K562 (cell line): Measurements from ENCODE around the gene CMTM1. TPM values are rescaled to one million over a fixed set of nuclear protein-coding genes. Genes with fewer than 3 reads are reported as not detected.
A peak's percentile ranks its signal among the peaks of the same experiment; 100 is the strongest.

Experiments used
- BRD9 ChIP-seq: fragments of 450-650 bp; IDR thresholded peaks from 2 replicates; pipeline ENCODE4 v1.6.1; 2018; ENCODE audit warnings: low read depth; ENCODE audit not compliant: partially characterized antibody
- XRCC3 ChIP-seq: fragments of 450-650 bp; IDR thresholded peaks from 2 replicates; pipeline ENCODE4 v1.6.1; 2017; ENCODE audit warnings: mild to moderate bottlenecking, moderate library complexity
- polyA plus RNA-seq, 8 experiments: library from polyadenylated mRNA; depleted of rRNA in 4 of 8; stranded (reverse) in 5 of 8; unstranded in 3 of 8; fragments of >200 nt; fragmentation: Nextera tagmentation in 2 of 8; fragmentation: Illumina TruSeq in 1 of 8; extraction: Ambion mirVana in 2 of 8; extraction: Trizol in 1 of 8; gene quantifications; 2 replicates each; pipeline versions ENCODE4 v1.2.1 to v1.2.3, GENCODE V29; 2011 to 2014; ENCODE audit warnings: inconsistent platforms in 1 of 8, missing spikeins in 1 of 8
- total RNA-seq, 7 experiments: library from RNA; depleted of rRNA in 6 of 7; stranded (reverse); fragments of >200 nt in 6 of 7; fragmentation: Illumina TruSeq in 2 of 7; extraction: Trizol in 2 of 7; gene quantifications; 2 replicates each; pipeline versions ENCODE4 v1.2.1 to v1.2.3, GENCODE V29; 2011 to 2021; ENCODE audit warnings: low replicate concordance in 1 of 7
- TF ChIP-seq, protein P1 (sequence below), 2 experiments: fragments of 150-350 bp in 1 of 2; IDR thresholded peaks; 2 replicates each; pipeline ENCODE4 v1.6.1; 2012 to 2016; ENCODE audit warnings: low read depth in 2 of 2, low read length in 2 of 2, mild to moderate bottlenecking in 1 of 2, moderate library complexity in 1 of 2
- TF ChIP-seq, protein P2 (sequence below): fragments of 450-650 bp; IDR thresholded peaks from 2 replicates; pipeline ENCODE4 v1.6.1; 2016
- TF ChIP-seq, protein P3 (sequence below): sonication (generic); formaldehyde crosslinking; IDR thresholded peaks from 2 replicates; pipeline ENCODE4 v1.9.0; 2022; ENCODE audit warnings: mild to moderate bottlenecking, missing genetic modification reagents
- TF ChIP-seq, protein P4 (sequence below): fragments of 200-800 bp; sonication (Bioruptor generic); IDR thresholded peaks from 2 replicates; pipeline ENCODE4 v1.6.1; 2017; ENCODE audit warnings: missing genetic modification characterization, missing compliant biosample characterization

Gene CMTM1
- total and polyA plus RNA-seq, 9 of the 15 experiments (the other 6 are each of a cell fraction or from before 2014, with no cell fraction given), result 0.25 to 2.6 (median 1.1) TPM; not detected in 2

DNA sequence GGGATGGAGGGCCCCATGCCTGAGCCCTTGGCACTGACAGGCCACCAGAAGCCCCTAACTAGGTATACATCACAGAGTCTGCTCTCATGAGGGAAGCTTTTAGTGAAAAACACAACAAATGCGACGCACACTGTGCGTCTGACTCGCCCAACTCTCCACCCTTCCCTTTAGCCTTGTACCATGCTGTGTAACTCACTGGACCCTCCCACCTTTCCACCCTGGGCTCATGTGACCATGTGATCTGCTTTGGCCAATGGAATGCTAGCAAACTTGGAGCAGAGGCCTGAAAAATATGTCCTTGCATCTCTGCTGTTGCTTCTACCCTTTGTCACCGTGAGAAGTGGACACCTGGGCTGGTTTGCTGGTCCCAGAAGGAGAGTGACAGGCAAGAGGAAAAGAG lies 37.9 kb upstream of the CMTM1 start (continued):
- TF ChIP-seq, protein P1, sequence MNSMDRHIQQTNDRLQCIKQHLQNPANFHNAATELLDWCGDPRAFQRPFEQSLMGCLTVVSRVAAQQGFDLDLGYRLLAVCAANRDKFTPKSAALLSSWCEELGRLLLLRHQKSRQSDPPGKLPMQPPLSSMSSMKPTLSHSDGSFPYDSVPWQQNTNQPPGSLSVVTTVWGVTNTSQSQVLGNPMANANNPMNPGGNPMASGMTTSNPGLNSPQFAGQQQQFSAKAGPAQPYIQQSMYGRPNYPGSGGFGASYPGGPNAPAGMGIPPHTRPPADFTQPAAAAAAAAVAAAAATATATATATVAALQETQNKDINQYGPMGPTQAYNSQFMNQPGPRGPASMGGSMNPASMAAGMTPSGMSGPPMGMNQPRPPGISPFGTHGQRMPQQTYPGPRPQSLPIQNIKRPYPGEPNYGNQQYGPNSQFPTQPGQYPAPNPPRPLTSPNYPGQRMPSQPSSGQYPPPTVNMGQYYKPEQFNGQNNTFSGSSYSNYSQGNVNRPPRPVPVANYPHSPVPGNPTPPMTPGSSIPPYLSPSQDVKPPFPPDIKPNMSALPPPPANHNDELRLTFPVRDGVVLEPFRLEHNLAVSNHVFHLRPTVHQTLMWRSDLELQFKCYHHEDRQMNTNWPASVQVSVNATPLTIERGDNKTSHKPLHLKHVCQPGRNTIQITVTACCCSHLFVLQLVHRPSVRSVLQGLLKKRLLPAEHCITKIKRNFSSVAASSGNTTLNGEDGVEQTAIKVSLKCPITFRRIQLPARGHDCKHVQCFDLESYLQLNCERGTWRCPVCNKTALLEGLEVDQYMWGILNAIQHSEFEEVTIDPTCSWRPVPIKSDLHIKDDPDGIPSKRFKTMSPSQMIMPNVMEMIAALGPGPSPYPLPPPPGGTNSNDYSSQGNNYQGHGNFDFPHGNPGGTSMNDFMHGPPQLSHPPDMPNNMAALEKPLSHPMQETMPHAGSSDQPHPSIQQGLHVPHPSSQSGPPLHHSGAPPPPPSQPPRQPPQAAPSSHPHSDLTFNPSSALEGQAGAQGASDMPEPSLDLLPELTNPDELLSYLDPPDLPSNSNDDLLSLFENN (IDR thresholded peaks at IDR 0.05; ENCODE audit: low read depth in 2 of 2, low read length in 2 of 2), result no peak
- TF ChIP-seq, protein P2, sequence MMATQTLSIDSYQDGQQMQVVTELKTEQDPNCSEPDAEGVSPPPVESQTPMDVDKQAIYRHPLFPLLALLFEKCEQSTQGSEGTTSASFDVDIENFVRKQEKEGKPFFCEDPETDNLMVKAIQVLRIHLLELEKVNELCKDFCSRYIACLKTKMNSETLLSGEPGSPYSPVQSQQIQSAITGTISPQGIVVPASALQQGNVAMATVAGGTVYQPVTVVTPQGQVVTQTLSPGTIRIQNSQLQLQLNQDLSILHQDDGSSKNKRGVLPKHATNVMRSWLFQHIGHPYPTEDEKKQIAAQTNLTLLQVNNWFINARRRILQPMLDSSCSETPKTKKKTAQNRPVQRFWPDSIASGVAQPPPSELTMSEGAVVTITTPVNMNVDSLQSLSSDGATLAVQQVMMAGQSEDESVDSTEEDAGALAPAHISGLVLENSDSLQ, result no peak
- TF ChIP-seq BRD9 (no peak), XRCC3 (no peak)
- TF ChIP-seq, protein P3, sequence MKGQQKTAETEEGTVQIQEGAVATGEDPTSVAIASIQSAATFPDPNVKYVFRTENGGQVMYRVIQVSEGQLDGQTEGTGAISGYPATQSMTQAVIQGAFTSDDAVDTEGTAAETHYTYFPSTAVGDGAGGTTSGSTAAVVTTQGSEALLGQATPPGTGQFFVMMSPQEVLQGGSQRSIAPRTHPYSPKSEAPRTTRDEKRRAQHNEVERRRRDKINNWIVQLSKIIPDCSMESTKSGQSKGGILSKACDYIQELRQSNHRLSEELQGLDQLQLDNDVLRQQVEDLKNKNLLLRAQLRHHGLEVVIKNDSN (CRISPR knock-in tag), result peak; percentile 61
- TF ChIP-seq, protein P4, sequence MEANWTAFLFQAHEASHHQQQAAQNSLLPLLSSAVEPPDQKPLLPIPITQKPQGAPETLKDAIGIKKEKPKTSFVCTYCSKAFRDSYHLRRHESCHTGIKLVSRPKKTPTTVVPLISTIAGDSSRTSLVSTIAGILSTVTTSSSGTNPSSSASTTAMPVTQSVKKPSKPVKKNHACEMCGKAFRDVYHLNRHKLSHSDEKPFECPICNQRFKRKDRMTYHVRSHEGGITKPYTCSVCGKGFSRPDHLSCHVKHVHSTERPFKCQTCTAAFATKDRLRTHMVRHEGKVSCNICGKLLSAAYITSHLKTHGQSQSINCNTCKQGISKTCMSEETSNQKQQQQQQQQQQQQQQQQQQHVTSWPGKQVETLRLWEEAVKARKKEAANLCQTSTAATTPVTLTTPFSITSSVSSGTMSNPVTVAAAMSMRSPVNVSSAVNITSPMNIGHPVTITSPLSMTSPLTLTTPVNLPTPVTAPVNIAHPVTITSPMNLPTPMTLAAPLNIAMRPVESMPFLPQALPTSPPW (CRISPR knock-in tag), result no peak
